ENCODE measurements around the gene MTMR1.

The MTMR1 gene

DNA sequence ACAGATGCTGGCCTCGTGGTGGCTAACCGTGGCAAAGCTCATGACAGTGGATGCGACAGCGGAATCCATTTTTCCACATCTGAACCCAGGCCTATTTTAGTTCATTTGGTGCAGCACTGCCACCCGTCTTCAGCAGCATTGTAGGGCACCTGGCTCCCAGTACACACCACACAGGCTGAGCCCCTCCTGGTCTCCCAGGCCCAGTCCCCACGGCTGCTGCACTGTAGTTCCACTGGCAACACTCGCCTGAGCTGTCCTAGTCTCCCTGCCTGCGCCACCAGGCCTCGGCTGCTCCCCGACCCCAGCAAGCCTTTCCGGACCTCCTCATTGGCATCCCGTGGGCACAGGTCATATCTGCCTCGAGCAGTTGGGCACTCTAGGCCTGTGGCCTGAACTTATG lies 76.2 kb downstream of the MTMR1 start:
- no peaks in the 10 kb centered on the region for H3K36me3 ChIP-seq (ENCODE audit: insufficient read depth, low read length)
- no peak overlapping the region for H3K27ac ChIP-seq (ENCODE audit: low read depth, low read length)
- H3K79me2 ChIP-seq (ENCODE audit: control insufficient read depth, insufficient read depth, low read length, unreplicated experiment) = no peaks in the 10 kb centered on the region
- no peak overlapping the region for H3K4me3 ChIP-seq (ENCODE audit: low read depth, low read length)
- no peak overlapping the region for H2AFZ ChIP-seq (ENCODE audit: low read length, unreplicated experiment)
- H3K4me1 ChIP-seq (ENCODE audit: control insufficient read depth, insufficient read depth, low read length, unreplicated experiment) = peaks cover 18% of the 10 kb centered on the region
- no peaks in the 10 kb centered on the region for H3K27me3 ChIP-seq (ENCODE audit: insufficient read depth, low read length)

DNA sequence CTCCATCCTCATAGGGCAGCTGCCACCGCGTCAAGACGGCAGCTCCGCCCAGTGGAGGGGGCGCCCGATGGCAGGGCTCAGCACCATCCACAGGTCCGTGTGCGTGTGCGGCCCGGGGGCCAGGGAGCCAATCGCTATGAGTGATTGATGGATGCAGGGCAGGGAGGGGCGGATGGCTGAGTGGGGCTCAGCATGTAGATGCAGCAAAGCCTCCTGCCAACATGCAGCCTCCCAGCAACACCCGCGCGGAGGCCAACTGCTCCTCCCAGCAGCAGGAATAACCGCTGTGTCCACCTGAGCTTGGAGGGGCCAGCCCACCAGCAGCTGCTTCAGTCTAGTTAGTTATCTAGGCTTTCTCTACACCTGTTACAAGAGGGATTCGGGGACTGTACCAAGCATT lies 77.4 kb downstream of the MTMR1 start:
- peaks cover 18% of the 10 kb centered on the region for H3K4me1 ChIP-seq (ENCODE audit: control insufficient read depth, insufficient read depth, low read length, unreplicated experiment)
- no peak overlapping the region for H3K27ac ChIP-seq (ENCODE audit: low read depth, low read length)
- no peaks in the 10 kb centered on the region for H3K36me3 ChIP-seq (ENCODE audit: insufficient read depth, low read length)
- H3K27me3 ChIP-seq (ENCODE audit: insufficient read depth, low read length) = no peaks in the 10 kb centered on the region
- H2AFZ ChIP-seq (ENCODE audit: low read length, unreplicated experiment) = no peak overlapping the region
- H3K79me2 ChIP-seq (ENCODE audit: control insufficient read depth, insufficient read depth, low read length, unreplicated experiment) = no peaks in the 10 kb centered on the region
- no peak overlapping the region for H3K4me3 ChIP-seq (ENCODE audit: low read depth, low read length)

DNA sequence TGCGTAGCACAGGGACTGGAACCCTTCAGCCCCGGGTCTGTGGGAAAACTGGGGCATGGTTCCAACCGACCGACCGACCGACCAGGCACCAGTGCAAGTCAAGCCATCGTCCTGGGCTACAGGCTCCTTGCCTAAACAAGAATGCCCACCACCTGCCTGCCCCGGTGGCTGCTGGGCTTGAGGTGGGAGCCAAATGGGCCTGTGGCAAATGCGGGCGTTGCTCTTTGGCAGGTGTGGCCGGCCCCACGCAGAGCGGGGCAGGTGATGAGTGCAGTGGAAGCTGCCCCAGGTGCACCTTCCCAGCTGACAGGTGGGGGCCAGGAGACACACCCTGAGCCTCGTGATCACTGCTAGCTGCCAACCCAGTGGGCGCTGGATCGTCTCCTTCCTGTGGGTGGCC lies 77.9 kb downstream of the MTMR1 start:
- peaks cover 18% of the 10 kb centered on the region for H3K4me1 ChIP-seq (ENCODE audit: control insufficient read depth, insufficient read depth, low read length, unreplicated experiment)

DNA sequence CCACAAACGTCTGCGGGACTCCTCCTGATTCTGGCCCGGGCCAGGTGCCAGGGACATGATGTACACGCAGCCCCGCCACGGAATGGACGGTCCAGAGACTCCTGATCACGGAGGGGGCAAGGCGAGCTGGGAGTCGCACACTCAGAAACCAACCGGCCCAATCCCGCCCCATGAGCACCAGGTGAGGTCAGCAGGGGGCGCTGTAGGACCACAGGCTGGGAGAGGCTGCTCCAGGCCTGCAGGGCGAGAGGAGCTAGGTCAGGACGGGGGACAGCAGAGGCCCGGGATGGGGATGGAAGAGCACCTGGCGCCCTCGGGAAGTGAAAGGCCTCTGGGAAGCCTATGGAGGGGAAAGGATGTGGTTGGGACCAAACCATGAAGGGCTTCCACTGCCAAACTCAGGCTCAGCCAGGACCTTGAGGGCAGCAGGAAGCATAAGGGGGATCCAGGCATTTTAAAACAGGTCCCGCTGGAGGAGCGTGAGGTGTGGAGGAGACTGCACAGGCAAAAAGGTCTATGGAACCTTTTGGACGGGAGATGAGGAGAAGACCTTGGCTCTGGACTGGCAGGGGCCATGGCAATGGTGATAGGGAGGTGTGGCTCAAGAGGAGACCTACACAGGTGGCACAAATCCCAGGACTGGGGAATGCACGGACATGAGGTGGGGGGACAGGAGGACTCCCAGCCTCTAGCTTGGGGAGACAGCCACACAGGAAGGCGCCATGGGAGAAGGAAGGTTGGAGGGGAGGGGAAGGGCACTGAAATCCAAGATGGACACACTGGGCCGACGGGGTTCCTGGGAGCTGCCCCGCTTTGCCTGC lies 79.2 kb downstream of the MTMR1 start:
- H3K79me2 ChIP-seq (ENCODE audit: control insufficient read depth, insufficient read depth, low read length, unreplicated experiment) = no peaks in the 10 kb centered on the region
- H3K4me3 ChIP-seq (ENCODE audit: low read depth, low read length) = no peak overlapping the region
- H2AFZ ChIP-seq (ENCODE audit: low read length, unreplicated experiment) = no peak overlapping the region
- H3K27me3 ChIP-seq (ENCODE audit: insufficient read depth, low read length) = no peaks in the 10 kb centered on the region
- no peak overlapping the region for H3K27ac ChIP-seq (ENCODE audit: low read depth, low read length)
- H3K4me1 ChIP-seq (ENCODE audit: control insufficient read depth, insufficient read depth, low read length, unreplicated experiment) = peaks cover 10% of the 10 kb centered on the region
- H3K36me3 ChIP-seq (ENCODE audit: insufficient read depth, low read length) = no peaks in the 10 kb centered on the region

More for the DNA sequence above, 77.9 kb downstream of the MTMR1 start:
- Histone ChIP-seq H3K27me3 (ENCODE audit: insufficient read depth, low read length) (no peaks in the 10 kb centered on the region), H3K27ac (ENCODE audit: low read depth, low read length) (no peak overlapping the region), H3K79me2 (ENCODE audit: control insufficient read depth, insufficient read depth, low read length, unreplicated experiment) (no peaks in the 10 kb centered on the region), H3K36me3 (ENCODE audit: insufficient read depth, low read length) (no peaks in the 10 kb centered on the region), H2AFZ (ENCODE audit: low read length, unreplicated experiment) (no peak overlapping the region), H3K4me3 (ENCODE audit: low read depth, low read length) (no peak overlapping the region)

DNA sequence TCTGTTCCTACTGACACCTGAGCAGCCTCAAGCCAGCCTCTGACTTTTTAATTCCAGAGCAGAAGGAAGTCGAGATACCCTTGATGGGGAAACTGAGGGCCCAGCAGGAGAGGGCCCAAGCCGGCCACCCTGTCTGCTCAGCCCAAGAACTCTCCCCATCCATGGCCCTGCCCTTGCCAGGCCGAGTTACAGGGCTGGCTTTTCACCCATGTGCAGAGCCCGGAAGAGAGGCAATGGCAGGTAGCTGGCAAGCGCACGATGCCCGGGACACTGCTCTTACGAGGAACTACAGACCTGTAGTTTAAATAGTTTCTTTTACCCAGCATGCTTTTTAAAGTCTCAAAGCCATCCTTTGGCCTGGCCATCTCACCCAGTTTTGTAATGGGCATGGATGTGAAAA lies 79.9 kb downstream of the MTMR1 start:
- H3K79me2 ChIP-seq (ENCODE audit: control insufficient read depth, insufficient read depth, low read length, unreplicated experiment) = no peaks in the 10 kb centered on the region
- H3K27me3 ChIP-seq (ENCODE audit: insufficient read depth, low read length) = no peaks in the 10 kb centered on the region
- no peaks in the 10 kb centered on the region for H3K36me3 ChIP-seq (ENCODE audit: insufficient read depth, low read length)
- peaks cover 3% of the 10 kb centered on the region for H3K4me1 ChIP-seq (ENCODE audit: control insufficient read depth, insufficient read depth, low read length, unreplicated experiment)
- no peak overlapping the region for H2AFZ ChIP-seq (ENCODE audit: low read length, unreplicated experiment)
- no peak overlapping the region for H3K4me3 ChIP-seq (ENCODE audit: low read depth, low read length)
- H3K27ac ChIP-seq (ENCODE audit: low read depth, low read length) = no peak overlapping the region

DNA sequence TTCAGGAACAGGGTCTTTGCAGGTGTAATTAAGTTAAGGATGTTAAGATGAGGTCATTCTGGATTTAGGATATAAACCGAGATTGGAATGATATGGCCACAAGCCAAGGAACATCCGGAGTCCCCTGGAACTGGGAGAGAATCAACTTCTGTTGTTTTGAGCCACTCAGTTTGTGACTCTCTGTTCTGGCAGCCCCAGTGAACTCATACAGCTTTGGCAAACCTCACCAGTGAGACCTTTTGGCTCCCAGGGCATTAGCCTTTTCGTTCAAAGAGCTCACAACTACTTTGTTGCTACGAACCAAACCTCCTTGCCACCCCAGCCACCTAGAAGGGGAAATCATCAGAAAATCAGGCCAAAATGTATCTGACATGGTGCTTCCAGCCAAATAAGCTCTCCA lies 80.4 kb downstream of the MTMR1 start:
- H3K4me3 ChIP-seq (ENCODE audit: low read depth, low read length) = no peak overlapping the region
- no peak overlapping the region for H3K27ac ChIP-seq (ENCODE audit: low read depth, low read length)
- no peaks in the 10 kb centered on the region for H3K79me2 ChIP-seq (ENCODE audit: control insufficient read depth, insufficient read depth, low read length, unreplicated experiment)
- H3K4me1 ChIP-seq (ENCODE audit: control insufficient read depth, insufficient read depth, low read length, unreplicated experiment) = no peaks in the 10 kb centered on the region
- no peaks in the 10 kb centered on the region for H3K27me3 ChIP-seq (ENCODE audit: insufficient read depth, low read length)
- H2AFZ ChIP-seq (ENCODE audit: low read length, unreplicated experiment) = no peak overlapping the region
- H3K36me3 ChIP-seq (ENCODE audit: insufficient read depth, low read length) = no peaks in the 10 kb centered on the region

DNA sequence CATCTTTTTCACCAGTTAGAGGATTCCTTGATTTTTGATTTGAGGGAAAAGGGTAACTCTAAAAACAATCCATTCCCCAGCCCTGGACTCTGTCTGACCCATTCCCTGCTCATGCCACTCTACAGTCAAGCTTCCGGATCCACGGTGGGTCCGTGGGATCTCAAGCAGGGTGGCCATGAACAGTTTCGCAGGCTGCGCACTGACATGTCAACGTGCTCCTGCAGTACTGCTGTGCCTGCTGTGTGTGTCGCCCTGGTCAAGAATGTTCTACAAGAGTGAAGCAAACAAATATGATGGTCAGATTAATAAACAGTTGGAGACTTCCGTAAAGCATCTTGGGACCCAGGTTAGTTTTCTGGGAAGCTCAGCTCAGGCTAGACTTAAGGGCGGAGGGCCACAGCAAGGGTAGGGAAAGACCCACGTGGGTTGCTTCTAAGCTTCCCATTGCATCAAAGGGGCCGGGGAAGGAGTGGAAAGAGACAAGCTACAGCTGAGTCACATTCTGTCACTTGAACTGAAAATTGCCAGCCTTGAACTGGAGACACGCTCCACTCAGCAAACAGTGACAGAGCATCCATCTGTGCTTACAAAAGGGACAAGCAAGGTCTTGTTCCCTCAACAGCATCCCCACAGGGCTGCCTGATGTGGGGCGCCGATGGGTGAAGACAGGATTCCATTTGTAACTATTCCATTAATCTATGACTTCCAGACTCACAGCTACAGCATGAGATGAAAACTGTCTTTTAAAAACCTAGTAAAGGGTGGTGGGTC lies 81.8 kb downstream of the MTMR1 start:
- Histone ChIP-seq H2AFZ (ENCODE audit: low read length, unreplicated experiment) (no peak overlapping the region), H3K79me2 (ENCODE audit: control insufficient read depth, insufficient read depth, low read length, unreplicated experiment) (no peaks in the 10 kb centered on the region), H3K27ac (ENCODE audit: low read depth, low read length) (no peak overlapping the region), H3K36me3 (ENCODE audit: insufficient read depth, low read length) (no peaks in the 10 kb centered on the region), H3K4me3 (ENCODE audit: low read depth, low read length) (no peak overlapping the region), H3K27me3 (ENCODE audit: insufficient read depth, low read length) (no peaks in the 10 kb centered on the region), H3K4me1 (ENCODE audit: control insufficient read depth, insufficient read depth, low read length, unreplicated experiment) (no peaks in the 10 kb centered on the region)

DNA sequence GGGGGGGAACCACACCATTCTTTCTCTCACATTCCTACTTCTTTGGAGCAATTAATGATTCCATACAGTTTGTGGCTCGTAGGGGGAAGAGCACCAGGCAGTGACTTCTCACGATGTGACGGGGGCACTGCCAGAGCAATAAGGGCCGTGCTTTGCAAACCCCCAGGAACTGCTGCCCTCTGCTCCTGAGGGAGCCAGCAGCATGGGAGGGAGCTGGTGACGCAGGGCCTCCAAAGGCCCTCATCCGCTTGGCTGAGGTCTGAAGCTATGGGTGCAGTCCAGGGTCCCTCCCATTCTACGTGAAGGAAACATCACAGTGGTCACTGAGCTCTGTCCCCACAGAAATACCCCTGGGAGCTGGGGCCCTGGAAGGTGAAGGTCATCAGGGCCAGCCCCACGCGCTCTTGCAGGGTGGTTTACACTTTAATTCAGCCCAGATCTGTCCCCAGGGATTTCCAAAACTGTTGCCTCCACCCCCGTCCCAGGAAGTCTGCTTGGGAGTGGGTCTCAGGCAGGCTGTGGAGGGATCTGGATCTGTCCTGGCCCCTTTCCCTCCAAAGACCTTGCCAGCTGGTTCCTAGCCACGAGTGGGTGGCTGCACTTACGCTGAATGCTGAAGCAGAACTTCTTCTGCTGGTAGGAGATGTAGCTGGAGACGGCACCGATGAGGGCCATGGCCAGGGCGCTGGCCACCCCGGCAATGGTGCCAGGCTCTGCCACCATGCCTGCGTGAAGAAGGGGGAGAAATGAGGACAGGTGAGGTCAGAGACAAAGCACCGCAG lies 82.6 kb downstream of the MTMR1 start:
- no peak overlapping the region for H3K4me3 ChIP-seq (ENCODE audit: low read depth, low read length)

DNA sequence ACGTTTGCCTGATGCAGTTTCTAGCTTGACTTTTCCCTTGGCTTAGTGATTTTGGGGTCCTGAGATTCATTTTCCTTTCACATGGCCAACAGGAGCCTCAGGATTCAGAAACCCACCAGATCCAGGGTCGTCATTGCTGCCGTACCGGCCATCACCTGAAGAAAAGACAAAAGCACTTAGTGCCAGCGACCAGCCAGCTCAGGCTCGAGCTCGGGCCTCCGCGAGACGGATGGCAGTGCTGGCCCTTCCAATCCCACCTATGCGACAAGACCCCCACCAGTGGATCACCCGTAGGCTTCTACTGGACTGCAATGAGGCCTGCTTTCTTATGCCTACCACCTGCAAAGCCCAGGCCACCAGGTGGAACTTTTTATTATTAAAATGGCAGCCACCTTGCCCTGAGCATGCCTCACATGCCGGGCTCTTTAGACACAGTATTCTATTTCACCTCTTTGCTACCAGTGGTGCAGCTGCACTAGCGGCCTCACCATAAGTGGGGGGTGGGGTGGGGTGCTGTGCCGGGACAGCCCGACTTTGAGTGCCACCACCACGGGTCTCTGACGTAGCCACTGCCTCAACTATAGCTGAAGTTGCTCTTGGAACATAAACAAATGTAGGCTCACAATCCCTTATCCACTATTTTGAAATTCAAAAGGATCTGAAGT lies 84.3 kb downstream of the MTMR1 start:
- no peak overlapping the region for H2AFZ ChIP-seq (ENCODE audit: low read length, unreplicated experiment)
- H3K27me3 ChIP-seq (ENCODE audit: insufficient read depth, low read length) = no peaks in the 10 kb centered on the region
- no peak overlapping the region for H3K4me3 ChIP-seq (ENCODE audit: low read depth, low read length)
- no peaks in the 10 kb centered on the region for H3K4me1 ChIP-seq (ENCODE audit: control insufficient read depth, insufficient read depth, low read length, unreplicated experiment)
- no peak overlapping the region for H3K27ac ChIP-seq (ENCODE audit: low read depth, low read length)
- H3K36me3 ChIP-seq (ENCODE audit: insufficient read depth, low read length) = no peaks in the 10 kb centered on the region
- H3K79me2 ChIP-seq (ENCODE audit: control insufficient read depth, insufficient read depth, low read length, unreplicated experiment) = no peaks in the 10 kb centered on the region

More for the DNA sequence above, 82.6 kb downstream of the MTMR1 start:
- Histone ChIP-seq H2AFZ (ENCODE audit: low read length, unreplicated experiment) (no peak overlapping the region), H3K27me3 (ENCODE audit: insufficient read depth, low read length) (no peaks in the 10 kb centered on the region), H3K4me1 (ENCODE audit: control insufficient read depth, insufficient read depth, low read length, unreplicated experiment) (no peaks in the 10 kb centered on the region), H3K27ac (ENCODE audit: low read depth, low read length) (no peak overlapping the region), H3K36me3 (ENCODE audit: insufficient read depth, low read length) (no peaks in the 10 kb centered on the region), H3K79me2 (ENCODE audit: control insufficient read depth, insufficient read depth, low read length, unreplicated experiment) (no peaks in the 10 kb centered on the region)

DNA sequence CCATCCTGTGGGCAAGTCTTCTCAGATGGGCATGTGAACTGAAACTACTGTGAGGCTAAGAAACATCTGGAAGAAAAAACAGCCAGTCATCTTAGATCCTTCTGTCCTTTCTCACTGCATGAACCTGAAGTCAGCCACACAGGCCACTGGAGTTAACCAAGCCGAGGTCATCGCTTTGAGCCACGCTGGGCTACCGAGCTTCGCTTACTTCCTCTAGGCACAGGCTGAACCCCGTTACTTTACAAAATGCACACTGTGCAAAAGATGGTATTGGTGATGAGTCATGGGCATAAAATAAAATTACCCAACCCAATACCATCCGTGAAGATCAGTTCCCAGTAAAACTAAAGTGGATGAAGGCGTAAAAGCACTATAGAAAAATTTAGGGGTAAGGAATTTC lies 86.2 kb downstream of the MTMR1 start:
- Histone ChIP-seq H3K36me3 (ENCODE audit: insufficient read depth, low read length) (no peaks in the 10 kb centered on the region), H3K4me1 (ENCODE audit: control insufficient read depth, insufficient read depth, low read length, unreplicated experiment) (no peaks in the 10 kb centered on the region), H3K27me3 (ENCODE audit: insufficient read depth, low read length) (no peaks in the 10 kb centered on the region), H3K4me3 (ENCODE audit: low read depth, low read length) (no peak overlapping the region), H3K79me2 (ENCODE audit: control insufficient read depth, insufficient read depth, low read length, unreplicated experiment) (no peaks in the 10 kb centered on the region), H3K27ac (ENCODE audit: low read depth, low read length) (no peak overlapping the region), H2AFZ (ENCODE audit: low read length, unreplicated experiment) (no peak overlapping the region)

Data from ACC112 (cell line).